Activated naive CD4-positive, alpha-beta T cell treated with anti-CD3 and anti-CD28 coated beads, Interleukin-2, amount 10 ng/mL, durations not matched to agents 7 days and 5 days (primary cell): Measurements from ENCODE around the gene PHF21A.

Experiments
- CTCF ChIA-PET: fragments of 350-600 bp; sonication (Branson Sonifier 250); formaldehyde crosslinking; loops from one replicate; lab custom pipeline; 2021; ENCODE audit warnings: antibody characterized with exemption; lab: Charles Lee
- DNase-seq: peaks from one replicate; pipeline ENCODE4 v3.0.0-alpha.2; 2020
- H3K27ac Mint-ChIP-seq: one replicate; pipeline ENCODE4 v1.8.0; 2021; ENCODE audit warnings: mild to moderate bottlenecking, moderate library complexity, mixed read lengths
- H3K27me3 Mint-ChIP-seq: one replicate; pipeline ENCODE4 v1.8.0; 2021; ENCODE audit warnings: mild to moderate bottlenecking, mixed read lengths
- H3K36me3 Mint-ChIP-seq: one replicate; pipeline ENCODE4 v1.8.0; 2021; ENCODE audit warnings: mixed read lengths
- H3K4me1 Mint-ChIP-seq: one replicate; pipeline ENCODE4 v1.8.0; 2021; ENCODE audit warnings: mixed read lengths
- H3K4me3 Mint-ChIP-seq: one replicate; pipeline ENCODE4 v1.8.0; 2021; ENCODE audit warnings: mild to moderate bottlenecking, moderate library complexity, mixed read lengths
- H3K9me3 Mint-ChIP-seq: one replicate; pipeline ENCODE4 v1.8.0; 2021; ENCODE audit warnings: mixed read lengths

PHF21A gene

GRCh38 chr11:45924036-45924915, 197.0 kb downstream of the PHF21A start:
- H3K4me1 Mint-ChIP-seq: peaks cover 38% of the 10 kb centered on the region
- DNase-seq: peak; percentile 16
- H3K27ac Mint-ChIP-seq: no peak overlapping the region
- no peaks in the 10 kb centered on the region for H3K9me3 Mint-ChIP-seq
- peaks cover 62% of the 10 kb centered on the region for H3K27me3 Mint-ChIP-seq
- H3K4me3 Mint-ChIP-seq: peak overlapping the region; percentile 42
- CTCF ChIA-PET: interaction anchor here (1.2 kb wide), 1 partner anchor 83 kb away, joined by 4 read pairs; no protein-coding TSS in a partner anchor
- H3K36me3 Mint-ChIP-seq: peaks cover 2% of the 10 kb centered on the region

- Mint-ChIP-seq H3K4me1 (peaks cover 47% of the 10 kb centered on the region), H3K27ac (no peak within 1 kb of the TSS), H3K27me3 (peaks cover 62% of the 10 kb centered on the region), H3K9me3 (no peaks in the 10 kb centered on the region), H3K4me3 (peak within 1 kb of the TSS; percentile 65), H3K36me3 (peaks cover 2% of the 10 kb centered on the region)
- CTCF ChIA-PET: no interaction called here
- DNase-seq: peak; percentile 33
Measured at GRCh38 chr11:45922425-45923082, 198.7 kb downstream of the PHF21A start, which contains the start of gene LARGE2. LARGE2 (plus strand) TSS chr11:45922656; CDS start chr11:45922883, 227 bp downstream.

- no peak overlapping the region for H3K27ac Mint-ChIP-seq
- H3K4me1 Mint-ChIP-seq: peaks cover 44% of the 10 kb centered on the region
Measured at GRCh38 chr11:45921561-45922424, 199.5 kb downstream of the PHF21A start.

GRCh38 chr11:45920531-45921477, 200.4 kb downstream of the PHF21A start:
- CTCF ChIA-PET: no interaction called here
- DNase-seq: peak; percentile 14
- peaks cover 52% of the 10 kb centered on the region for H3K27me3 Mint-ChIP-seq
- H3K4me3 Mint-ChIP-seq: peak overlapping the region; percentile 48
- H3K9me3 Mint-ChIP-seq: no peaks in the 10 kb centered on the region
- no peak overlapping the region for H3K27ac Mint-ChIP-seq
- peaks cover 53% of the 10 kb centered on the region for H3K4me1 Mint-ChIP-seq
- H3K36me3 Mint-ChIP-seq: peaks cover 9% of the 10 kb centered on the region

More at GRCh38 chr11:45921561-45922424, 199.5 kb downstream of the PHF21A start:
- Mint-ChIP-seq H3K9me3 (no peaks in the 10 kb centered on the region), H3K27me3 (peaks cover 62% of the 10 kb centered on the region), H3K4me3 (peak overlapping the region; percentile 48), H3K36me3 (peaks cover 2% of the 10 kb centered on the region)
- peak; percentile 24 for DNase-seq
- CTCF ChIA-PET: no interaction called here

GRCh38 chr11:45919806-45920530, 201.3 kb downstream of the PHF21A start:
- H3K4me1 Mint-ChIP-seq: peaks cover 59% of the 10 kb centered on the region
- CTCF ChIA-PET: no interaction called here
- no peak overlapping the region for H3K27ac Mint-ChIP-seq

GRCh38 chr11:45918962-45919675, 202.1 kb downstream of the PHF21A start:
- DNase-seq: no peak
- H3K27ac Mint-ChIP-seq: peak overlapping the region; percentile 98
- H3K27me3 Mint-ChIP-seq: peaks cover 36% of the 10 kb centered on the region
- CTCF ChIA-PET: interaction anchor here (0.6 kb wide), 1 partner anchor 75 kb away, joined by 3 read pairs; no protein-coding TSS in a partner anchor
- no peaks in the 10 kb centered on the region for H3K9me3 Mint-ChIP-seq
- peaks cover 58% of the 10 kb centered on the region for H3K4me1 Mint-ChIP-seq
- H3K4me3 Mint-ChIP-seq: peak overlapping the region; percentile 86
- H3K36me3 Mint-ChIP-seq: peaks cover 15% of the 10 kb centered on the region

More at GRCh38 chr11:45919806-45920530, 201.3 kb downstream of the PHF21A start:
- Mint-ChIP-seq H3K4me3 (peak overlapping the region; percentile 86), H3K36me3 (peaks cover 12% of the 10 kb centered on the region), H3K27me3 (peaks cover 44% of the 10 kb centered on the region), H3K9me3 (no peaks in the 10 kb centered on the region)
- no peak for DNase-seq

- DNase-seq: peak; percentile 82
- Mint-ChIP-seq H3K9me3 (no peaks in the 10 kb centered on the region), H3K4me3 (peak overlapping the region; percentile 86), H3K27me3 (peaks cover 29% of the 10 kb centered on the region), H3K27ac (peak overlapping the region; percentile 98), H3K4me1 (peaks cover 55% of the 10 kb centered on the region), H3K36me3 (peaks cover 18% of the 10 kb centered on the region)
- CTCF ChIA-PET: interaction anchor here (0.6 to 1.4 kb wide), 3 partner anchors 12 to 74 kb away, joined by 3 to 4 read pairs (median 4); no protein-coding TSS in a partner anchor
Measured at GRCh38 chr11:45918331-45918941, 202.8 kb downstream of the PHF21A start.

- Mint-ChIP-seq H3K4me1 (peaks cover 51% of the 10 kb centered on the region), H3K36me3 (peaks cover 18% of the 10 kb centered on the region), H3K27me3 (peaks cover 23% of the 10 kb centered on the region), H3K9me3 (no peaks in the 10 kb centered on the region), H3K27ac (peak within 1 kb of the TSS; percentile 98), H3K4me3 (peak within 1 kb of the TSS; percentile 86)
- CTCF ChIA-PET: interaction anchor here (0.6 to 1.4 kb wide), 3 partner anchors 13 to 89 kb away, joined by 3 to 4 read pairs (median 4); no protein-coding TSS in a partner anchor
- peak; percentile 98 for DNase-seq
Measured at GRCh38 chr11:45917623-45918330, 203.5 kb downstream of the PHF21A start, which contains the start of gene PEX16. PEX16 (minus strand) TSS chr11:45917877; CDS start chr11:45917811, 66 bp downstream.

GRCh38 chr11:45917286-45917622, 204.0 kb downstream of the PHF21A start:
- Mint-ChIP-seq H3K9me3 (no peaks in the 10 kb centered on the region), H3K4me1 (peaks cover 51% of the 10 kb centered on the region), H3K27me3 (peaks cover 23% of the 10 kb centered on the region), H3K4me3 (peak overlapping the region; percentile 86), H3K27ac (peak overlapping the region; percentile 98), H3K36me3 (peaks cover 18% of the 10 kb centered on the region)
- no peak for DNase-seq
- CTCF ChIA-PET: interaction anchor here (1.1 to 1.4 kb wide), 2 partner anchors 13 to 48 kb away, joined by 3 to 4 read pairs; no protein-coding TSS in a partner anchor

GRCh38 chr11:45915446-45915845, 205.8 kb downstream of the PHF21A start:
- H3K4me1 Mint-ChIP-seq: peaks cover 46% of the 10 kb centered on the region
- no peaks in the 10 kb centered on the region for H3K9me3 Mint-ChIP-seq
- CTCF ChIA-PET: interaction anchor here (0.6 to 1.4 kb wide), 2 partner anchors 42 to 76 kb away, joined by 3 read pairs; no protein-coding TSS in a partner anchor
- peak overlapping the region; percentile 55 for H3K27ac Mint-ChIP-seq
- H3K4me3 Mint-ChIP-seq: peak overlapping the region; percentile 51
- no peak for DNase-seq
- peaks cover 16% of the 10 kb centered on the region for H3K36me3 Mint-ChIP-seq
- peaks cover 7% of the 10 kb centered on the region for H3K27me3 Mint-ChIP-seq
